ENCODE results near the gene MGAT2.

The MGAT2 gene

GRCh38 chr14:49621114-49621881 lies 699 bp downstream of the MGAT2 start:
- no peaks in the 10 kb centered on the region for H3K9me3 Mint-ChIP-seq
- CTCF ChIA-PET = interaction anchor here (1.0 to 3.4 kb wide), 7 partner anchors 9 to 160 kb away, joined by 3 to 27 read pairs (median 5); partner anchors contain the start of genes DNAAF2, KLHDC1 and RPS29
- H3K36me3 Mint-ChIP-seq = peaks cover 61% of the 10 kb centered on the region
- H3K27ac Mint-ChIP-seq = peak overlapping the region; percentile 99
- peaks cover 62% of the 10 kb centered on the region for H3K4me1 Mint-ChIP-seq
- DNase-seq = peak; percentile 77
- peak overlapping the region; percentile 99 for H3K4me3 Mint-ChIP-seq
- H3K27me3 Mint-ChIP-seq = no peaks in the 10 kb centered on the region

DNA sequence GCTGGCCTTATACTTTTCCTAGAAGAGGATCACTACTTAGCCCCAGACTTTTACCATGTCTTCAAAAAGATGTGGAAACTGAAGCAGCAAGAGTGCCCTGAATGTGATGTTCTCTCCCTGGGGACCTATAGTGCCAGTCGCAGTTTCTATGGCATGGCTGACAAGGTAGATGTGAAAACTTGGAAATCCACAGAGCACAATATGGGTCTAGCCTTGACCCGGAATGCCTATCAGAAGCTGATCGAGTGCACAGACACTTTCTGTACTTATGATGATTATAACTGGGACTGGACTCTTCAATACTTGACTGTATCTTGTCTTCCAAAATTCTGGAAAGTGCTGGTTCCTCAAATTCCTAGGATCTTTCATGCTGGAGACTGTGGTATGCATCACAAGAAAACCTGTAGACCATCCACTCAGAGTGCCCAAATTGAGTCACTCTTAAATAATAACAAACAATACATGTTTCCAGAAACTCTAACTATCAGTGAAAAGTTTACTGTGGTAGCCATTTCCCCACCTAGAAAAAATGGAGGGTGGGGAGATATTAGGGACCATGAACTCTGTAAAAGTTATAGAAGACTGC lies 1.5 kb downstream of the MGAT2 start:
- no peak for DNase-seq
- H3K9me3 Mint-ChIP-seq = no peaks in the 10 kb centered on the region
- H3K27me3 Mint-ChIP-seq = no peaks in the 10 kb centered on the region
- H3K4me3 Mint-ChIP-seq = peak overlapping the region; percentile 99
- H3K27ac Mint-ChIP-seq = peak overlapping the region; percentile 99
- CTCF ChIA-PET = interaction anchor here (1.4 to 3.4 kb wide), 3 partner anchors 13 to 145 kb away, joined by 3 to 27 read pairs (median 5); partner anchors contain the start of genes DNAAF2 and RPS29
- H3K36me3 Mint-ChIP-seq = peaks cover 59% of the 10 kb centered on the region
- peaks cover 61% of the 10 kb centered on the region for H3K4me1 Mint-ChIP-seq

- H3K4me1 Mint-ChIP-seq = peaks cover 57% of the 10 kb centered on the region
- H3K27me3 Mint-ChIP-seq = no peaks in the 10 kb centered on the region
- peaks cover 52% of the 10 kb centered on the region for H3K36me3 Mint-ChIP-seq
- no peaks in the 10 kb centered on the region for H3K9me3 Mint-ChIP-seq
- peak overlapping the region; percentile 99 for H3K4me3 Mint-ChIP-seq
- peak overlapping the region; percentile 80 for H3K27ac Mint-ChIP-seq
- DNase-seq = no peak
- CTCF ChIA-PET = interaction anchor here (0.9 to 2.0 kb wide), 2 partner anchors 10 to 206 kb away, joined by 4 to 18 read pairs; no protein-coding TSS in a partner anchor
Measured at GRCh38 chr14:49623387-49623786, 2.8 kb downstream of the MGAT2 start.

DNA sequence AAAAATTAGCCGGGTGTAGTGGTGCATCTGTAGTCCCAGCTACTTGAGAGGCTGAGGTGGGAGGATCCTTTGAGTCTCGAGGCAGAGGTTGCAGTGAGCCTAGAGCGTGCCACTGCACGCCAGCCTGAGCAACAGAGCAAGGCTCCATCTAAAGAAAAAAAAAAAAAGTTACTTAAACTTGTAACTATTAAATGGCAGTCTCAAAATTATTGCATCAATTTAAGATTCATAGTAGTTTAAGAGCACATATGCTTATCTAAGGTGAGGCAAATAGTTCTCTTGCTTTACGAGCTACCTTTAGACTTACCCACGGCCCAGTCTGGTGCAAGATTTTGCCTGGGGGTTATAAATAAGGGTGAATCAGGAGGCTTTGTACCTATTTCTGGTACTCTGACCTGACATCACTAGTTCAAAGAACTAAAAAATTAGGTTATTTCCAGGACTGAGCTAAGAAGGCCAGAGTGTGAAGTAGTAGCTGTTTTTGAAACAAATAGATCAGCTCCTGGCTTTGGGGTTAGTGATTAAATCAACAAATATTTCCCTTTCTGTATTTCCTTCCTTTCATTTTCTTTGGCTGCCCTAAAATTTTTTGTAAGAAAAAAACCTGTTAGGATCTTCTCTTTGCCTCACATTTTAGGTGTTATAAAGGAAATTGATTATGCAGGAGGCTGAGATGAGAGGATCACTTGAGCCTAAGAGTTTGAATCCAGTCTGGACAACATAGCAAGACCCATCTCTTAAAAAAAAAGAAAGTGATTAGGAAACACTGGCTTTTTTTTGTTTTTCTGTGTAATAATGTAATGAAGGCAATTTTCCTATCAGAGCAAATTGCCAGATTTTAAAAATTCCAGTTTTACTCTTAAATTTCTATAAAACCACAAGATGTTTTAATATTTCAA lies 3.6 kb downstream of the MGAT2 start:
- Mint-ChIP-seq H3K27me3 (no peaks in the 10 kb centered on the region), H3K36me3 (peaks cover 47% of the 10 kb centered on the region), H3K27ac (peak overlapping the region; percentile 80), H3K9me3 (no peaks in the 10 kb centered on the region), H3K4me3 (peak overlapping the region; percentile 99), H3K4me1 (peaks cover 51% of the 10 kb centered on the region)
- CTCF ChIA-PET = interaction anchor here (0.9 to 2.0 kb wide), 2 partner anchors 9 to 205 kb away, joined by 4 to 18 read pairs; no protein-coding TSS in a partner anchor
- DNase-seq = no peak

DNA sequence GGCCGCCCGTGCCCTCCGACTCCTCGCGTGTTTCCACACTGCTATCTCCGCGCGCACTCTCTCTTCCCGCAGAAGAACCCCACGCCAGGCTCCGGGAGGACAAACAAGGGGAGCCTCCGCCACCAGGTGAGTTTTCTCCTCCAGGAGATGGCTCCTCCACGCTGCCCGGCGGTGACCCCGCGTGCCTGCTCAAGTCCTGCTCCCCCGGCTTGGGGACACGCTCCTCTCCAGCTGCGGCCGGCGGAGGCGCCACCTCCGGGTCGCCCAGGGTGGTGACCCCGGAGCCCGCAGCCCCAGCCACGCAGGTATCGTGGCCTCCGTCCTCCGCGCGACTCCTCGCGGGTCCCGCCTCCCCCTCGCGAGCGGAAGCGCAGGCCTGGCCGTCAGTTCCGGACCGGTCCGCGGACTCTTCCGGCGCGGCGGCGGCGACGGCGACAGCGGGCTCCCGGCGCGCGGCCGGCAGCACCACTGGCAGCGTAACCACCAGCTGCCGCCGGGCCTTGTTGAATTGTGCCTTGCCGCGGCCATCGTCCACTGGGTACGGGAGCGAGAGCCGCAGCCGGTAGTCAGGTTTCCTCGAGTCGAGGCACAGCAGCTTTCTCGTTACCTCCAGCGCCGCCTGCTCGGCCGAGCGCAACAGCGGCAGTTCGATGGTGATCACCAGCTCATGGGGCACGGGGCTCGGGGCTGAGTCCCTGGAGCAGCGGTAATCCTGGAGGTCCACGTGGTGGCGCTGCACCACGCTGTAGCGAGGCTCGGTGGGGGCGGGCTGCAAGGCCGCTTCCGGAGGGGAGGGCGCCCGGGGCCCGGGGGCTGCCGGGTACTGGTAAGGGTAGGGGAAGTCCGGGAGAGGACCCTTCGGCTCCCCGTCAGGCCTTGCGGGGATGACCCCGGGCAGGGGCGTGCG lies 13.3 kb downstream of the MGAT2 start:
- H3K27ac Mint-ChIP-seq = peak overlapping the region; percentile 95
- DNase-seq = peak; percentile 96
- peaks cover 25% of the 10 kb centered on the region for H3K36me3 Mint-ChIP-seq
- H3K4me1 Mint-ChIP-seq = peaks cover 59% of the 10 kb centered on the region
- peak overlapping the region; percentile 90 for H3K4me3 Mint-ChIP-seq
- CTCF ChIA-PET = interaction anchor here (0.5 to 3.3 kb wide), 15 partner anchors 10 to 229 kb away, joined by 3 to 27 read pairs (median 7); partner anchors contain the start of genes KLHDC2, MGAT2, NEMF and RPL36AL
- no peaks in the 10 kb centered on the region for H3K9me3 Mint-ChIP-seq
- no peaks in the 10 kb centered on the region for H3K27me3 Mint-ChIP-seq

DNA sequence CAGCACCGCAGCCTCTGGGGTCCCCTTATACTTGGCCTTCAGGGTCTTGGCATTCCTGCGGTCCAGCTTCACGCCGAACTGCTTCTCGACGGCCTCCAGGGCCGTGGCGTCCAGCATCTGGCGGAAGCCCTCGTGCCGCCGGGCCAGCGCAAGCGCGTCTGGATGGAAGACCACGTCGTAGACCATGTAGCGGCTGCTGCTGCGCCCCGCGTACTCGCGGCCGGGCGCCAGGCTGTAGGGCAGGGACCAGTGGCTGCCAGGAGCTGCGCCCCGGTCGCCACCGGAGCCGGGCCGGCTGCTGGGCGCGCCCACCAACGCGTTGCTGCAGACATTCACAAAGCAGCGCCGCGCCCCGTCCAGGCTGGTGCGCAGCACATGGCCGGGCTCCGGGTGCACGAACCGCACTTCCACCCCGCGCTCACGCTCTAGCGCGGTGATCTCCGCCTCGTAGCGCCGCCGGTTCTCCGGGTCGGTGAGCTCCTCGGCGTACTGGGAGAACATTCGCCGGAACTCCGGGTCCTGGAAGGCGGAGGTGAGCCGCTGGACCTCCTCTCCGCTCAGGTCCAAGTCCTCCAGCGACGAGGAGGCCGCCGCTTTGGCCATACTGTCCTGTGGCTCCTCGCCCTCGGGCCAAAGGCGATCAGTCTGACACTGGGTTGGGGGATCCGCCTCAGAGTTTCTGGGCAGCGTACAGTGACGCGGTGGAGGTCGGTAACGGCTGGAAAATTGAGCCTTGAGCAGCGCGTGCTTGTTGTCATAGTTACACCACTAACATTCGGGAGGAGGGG lies 14.1 kb downstream of the MGAT2 start, which contains the start of gene DNAAF2:
DNAAF2 (minus strand) TSS at position 698 of the 788 bp plus-strand sequence; CDS start at position 603, 95 bp downstream.
- peaks cover 30% of the 10 kb centered on the region for H3K36me3 Mint-ChIP-seq

DNA sequence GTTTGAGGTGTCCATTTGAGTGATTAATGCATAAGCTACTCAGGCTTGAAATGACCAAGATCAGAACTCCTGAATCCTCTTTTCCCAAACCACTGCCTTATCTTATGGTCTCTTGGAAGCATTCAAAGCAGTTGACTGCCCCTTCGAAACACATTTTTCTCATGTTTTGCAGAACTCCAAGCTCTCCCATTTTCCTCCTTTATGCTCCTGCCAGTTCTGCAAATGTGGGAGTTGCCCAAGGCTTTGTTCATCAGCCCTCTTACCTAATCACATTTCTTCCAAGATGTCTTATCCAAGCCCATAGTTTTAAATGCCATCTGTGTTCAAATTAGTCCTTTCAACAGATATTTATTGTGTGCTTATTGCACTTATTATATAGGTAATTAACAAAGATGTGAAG lies 16.3 kb downstream of the MGAT2 start:
- CTCF ChIA-PET = no interaction called here

More for the DNA sequence above, 14.1 kb downstream of the MGAT2 start, which contains the start of gene DNAAF2:
- Mint-ChIP-seq H3K27me3 (no peaks in the 10 kb centered on the region), H3K9me3 (no peaks in the 10 kb centered on the region), H3K4me1 (peaks cover 58% of the 10 kb centered on the region), H3K4me3 (peak within 1 kb of the TSS; percentile 90), H3K27ac (peak within 1 kb of the TSS; percentile 95)
- CTCF ChIA-PET = interaction anchor here (0.5 to 3.3 kb wide), 17 partner anchors 11 to 427 kb away, joined by 3 to 27 read pairs (median 4); partner anchors contain the start of genes KLHDC2, MGAT2, NEMF and RPL36AL
- DNase-seq = peak; percentile 73

GRCh38 chr14:49637534-49638078 lies 17.0 kb downstream of the MGAT2 start:
- Mint-ChIP-seq H3K36me3 (peaks cover 42% of the 10 kb centered on the region), H3K27ac (no peak overlapping the region), H3K4me3 (no peak overlapping the region), H3K27me3 (no peaks in the 10 kb centered on the region), H3K9me3 (no peaks in the 10 kb centered on the region), H3K4me1 (peaks cover 49% of the 10 kb centered on the region)
- DNase-seq = no peak
- CTCF ChIA-PET = interaction anchor here (0.6 to 0.8 kb wide), 2 partner anchors 9 to 1327 kb away, joined by 3 read pairs; no protein-coding TSS in a partner anchor

More for the DNA sequence above, 16.3 kb downstream of the MGAT2 start:
- DNase-seq = no peak
- Mint-ChIP-seq H3K36me3 (peaks cover 38% of the 10 kb centered on the region), H3K9me3 (no peaks in the 10 kb centered on the region), H3K27ac (no peak overlapping the region), H3K27me3 (no peaks in the 10 kb centered on the region), H3K4me3 (peak overlapping the region; percentile 90), H3K4me1 (peaks cover 49% of the 10 kb centered on the region)

GRCh38 chr14:49640540-49641417 lies 20.2 kb downstream of the MGAT2 start:
- Mint-ChIP-seq H3K36me3 (peaks cover 47% of the 10 kb centered on the region), H3K4me3 (no peak overlapping the region), H3K9me3 (no peaks in the 10 kb centered on the region), H3K4me1 (peaks cover 36% of the 10 kb centered on the region), H3K27ac (peak overlapping the region; percentile 31), H3K27me3 (no peaks in the 10 kb centered on the region)
- CTCF ChIA-PET = interaction anchor here (0.7 kb wide), 1 partner anchor 10 kb away, joined by 3 read pairs; no protein-coding TSS in a partner anchor
- no peak for DNase-seq

DNA sequence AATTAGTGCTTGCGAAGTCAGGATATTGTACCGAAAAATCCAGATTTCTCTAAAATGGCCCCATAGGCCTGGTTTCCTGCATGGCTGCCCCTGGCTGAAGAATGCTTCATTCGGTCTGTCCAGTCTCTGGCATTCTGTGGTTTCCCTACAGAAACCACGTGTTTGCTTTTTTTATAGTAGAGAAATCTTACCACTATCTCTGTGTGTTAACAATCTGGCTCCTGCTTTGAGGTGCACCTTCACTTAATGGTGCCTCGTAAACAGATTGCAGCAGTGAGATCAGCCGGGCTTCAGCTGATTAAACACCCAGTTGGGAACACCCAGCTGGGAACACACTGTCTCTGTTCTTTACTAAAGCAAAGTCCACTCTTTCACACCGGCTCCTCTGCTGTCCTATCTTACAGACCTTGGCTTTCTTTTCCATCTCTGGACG lies 21.1 kb downstream of the MGAT2 start:
- Mint-ChIP-seq H3K4me1 (peaks cover 28% of the 10 kb centered on the region), H3K36me3 (peaks cover 42% of the 10 kb centered on the region), H3K27ac (no peak overlapping the region), H3K27me3 (no peaks in the 10 kb centered on the region), H3K4me3 (no peak overlapping the region), H3K9me3 (no peaks in the 10 kb centered on the region)
- no peak for DNase-seq
- CTCF ChIA-PET = no interaction called here

DNA sequence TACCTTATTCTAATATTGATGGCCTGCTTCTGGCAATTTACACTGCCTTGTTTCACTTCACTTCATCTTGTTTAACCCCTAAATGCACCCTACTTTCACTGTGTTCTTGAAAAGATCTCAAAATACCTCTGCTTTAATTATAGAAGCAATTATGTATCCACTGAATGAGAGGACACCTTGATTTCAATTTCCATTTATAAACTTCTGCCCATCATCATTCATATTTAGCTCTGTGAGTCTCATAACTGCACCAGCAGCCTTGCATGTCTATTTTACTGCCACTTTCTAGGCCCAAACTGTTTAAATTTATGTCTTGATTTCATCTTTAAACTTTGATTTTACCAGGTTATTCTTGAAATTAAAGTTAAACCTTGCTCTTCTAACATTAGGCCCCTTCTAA lies 21.6 kb downstream of the MGAT2 start:
- peaks cover 43% of the 10 kb centered on the region for H3K36me3 Mint-ChIP-seq
- no peak overlapping the region for H3K4me3 Mint-ChIP-seq
- H3K4me1 Mint-ChIP-seq = peaks cover 24% of the 10 kb centered on the region
- no peak for DNase-seq
- CTCF ChIA-PET = no interaction called here
- no peaks in the 10 kb centered on the region for H3K9me3 Mint-ChIP-seq
- H3K27me3 Mint-ChIP-seq = no peaks in the 10 kb centered on the region
- H3K27ac Mint-ChIP-seq = no peak overlapping the region

All from activated naive CD4-positive, alpha-beta T cell treated with anti-CD3 and anti-CD28 coated beads, Interleukin-2, amount 10 ng/mL, durations not matched to agents 7 days and 5 days (primary cell).